Activated naive CD8-positive, alpha-beta T cell treated with anti-CD3 and anti-CD28 coated beads, Interleukin-2, amount 50 U/mL, for 16 hours (primary cell): ENCODE measurements around the gene WTAP.
"Not testable (repeated sequence)": the region's sequence is repeated elsewhere in the genome, so short reads cannot be mapped to it uniquely, and the experiment has no call there.

Experiments
- DNase-seq: peaks from one replicate; pipeline ENCODE4 v3.0.0-alpha.2; 2020; ENCODE audit warnings: low read depth, low spot score

WTAP gene

DNA sequence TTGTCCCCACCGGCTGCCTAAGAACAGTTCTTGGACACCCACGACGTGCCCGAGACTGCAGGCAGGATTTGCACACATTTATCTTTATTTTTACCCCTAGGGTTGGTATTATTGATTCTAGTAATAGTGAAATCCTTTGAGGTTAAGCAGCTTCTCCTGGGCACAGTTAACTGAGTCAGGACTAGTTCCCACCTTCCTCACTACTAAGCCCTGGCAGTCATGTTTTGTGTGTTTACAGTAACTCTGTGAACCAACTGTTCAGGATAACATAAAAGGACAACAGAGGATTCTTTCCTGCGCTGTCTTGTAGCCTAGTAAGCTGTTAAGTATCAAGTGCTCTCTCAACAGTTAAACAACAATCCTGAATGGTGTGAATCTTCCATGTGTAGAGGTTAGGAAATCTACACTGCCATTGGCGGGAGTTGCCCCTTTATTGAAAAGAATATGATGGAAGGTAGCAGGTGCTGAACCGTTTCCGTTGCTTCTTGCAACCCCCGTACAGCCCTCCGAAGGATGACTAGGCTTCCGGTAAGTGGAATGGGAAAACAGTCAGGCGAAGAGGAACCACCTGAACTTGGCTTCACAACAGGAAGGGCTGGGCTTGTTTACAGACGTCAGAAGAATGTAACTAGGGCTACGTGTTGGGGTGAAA lies 33.3 kb upstream of the WTAP start:
- no peak for DNase-seq

DNA sequence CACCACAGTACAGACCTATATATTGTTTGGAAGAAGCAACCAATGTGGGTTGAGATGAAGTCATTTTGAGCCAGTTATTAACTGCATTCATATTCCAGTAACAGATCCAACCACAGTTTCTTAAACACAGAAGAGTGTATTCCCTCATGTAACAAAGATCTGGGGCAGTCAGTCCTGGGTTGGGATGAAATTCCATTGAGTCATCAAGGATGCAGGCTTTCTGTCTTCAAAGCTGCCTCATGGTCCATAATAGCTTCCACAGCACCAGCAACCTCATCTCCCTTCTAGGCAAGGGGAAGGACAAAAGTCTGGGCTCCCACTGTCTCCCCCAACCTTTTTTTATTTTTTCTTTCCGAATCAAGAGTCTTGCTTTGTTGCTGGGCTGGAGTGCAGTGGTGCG lies 31.3 kb upstream of the WTAP start:
- DNase-seq, result no peak

DNA sequence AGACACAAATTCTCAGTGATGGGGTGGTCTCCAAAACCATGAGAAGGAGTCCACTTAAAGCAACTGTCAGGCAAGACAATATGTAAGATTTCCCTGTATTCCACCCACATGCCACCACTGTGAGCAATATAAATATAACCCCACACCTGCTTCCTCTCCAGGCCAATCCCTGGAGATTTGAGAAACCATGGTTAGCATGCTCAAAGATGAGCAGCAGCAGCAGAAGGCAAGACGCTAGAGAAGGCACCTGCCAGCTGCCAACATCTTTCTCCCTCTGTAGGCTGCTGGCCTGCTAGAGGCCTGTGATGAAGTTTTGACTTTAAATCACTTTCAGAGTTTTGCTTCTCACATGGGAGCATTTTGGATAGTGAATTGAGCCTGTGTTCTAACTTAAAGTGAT lies 26.3 kb upstream of the WTAP start:
- DNase-seq, result no peak

DNA sequence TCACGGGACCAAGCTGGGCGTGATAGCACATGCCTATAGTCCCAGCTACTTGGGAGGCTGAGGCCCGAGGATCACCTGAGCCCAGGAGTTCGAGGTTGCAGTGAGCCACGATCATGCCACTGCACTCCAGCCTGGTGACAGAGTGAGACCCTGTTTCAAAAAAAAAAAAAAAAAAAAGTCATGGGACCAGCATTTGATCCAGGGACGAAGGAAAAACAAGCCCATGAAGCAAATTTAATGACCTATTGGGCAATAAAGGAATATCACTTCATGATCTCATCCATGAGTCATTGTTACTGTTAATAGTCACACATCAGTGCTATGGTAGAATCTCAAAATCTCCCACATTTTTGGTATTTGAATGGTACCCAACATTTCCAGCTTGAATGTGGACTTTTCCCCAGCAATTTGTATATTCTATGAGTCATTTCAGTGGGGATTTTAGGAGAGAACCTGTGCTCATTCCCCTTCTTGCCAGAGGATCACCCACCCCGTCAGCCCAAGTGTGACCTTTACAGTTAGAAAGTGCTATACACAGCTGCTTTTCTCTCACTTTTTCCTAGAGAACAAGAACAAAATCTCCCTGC lies 25.8 kb upstream of the WTAP start:
- no peak for DNase-seq

DNA sequence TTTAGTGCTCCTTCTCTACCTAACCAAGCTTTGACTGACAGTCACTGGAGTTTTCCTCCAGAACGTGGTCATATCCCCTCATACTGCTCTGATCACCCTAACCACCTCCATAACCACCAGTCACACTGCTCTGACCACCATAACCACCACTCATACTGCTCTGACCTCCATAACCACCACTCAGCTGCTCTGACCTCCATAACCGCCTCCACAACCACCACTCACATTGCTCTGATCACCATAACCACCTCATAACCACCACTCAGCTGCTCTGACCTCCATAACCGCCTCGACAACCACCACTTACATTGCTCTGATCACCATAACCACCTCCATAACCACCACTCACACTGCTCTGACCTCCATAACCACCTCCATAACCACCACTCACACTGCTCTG lies 16.7 kb upstream of the WTAP start:
- DNase-seq, result not testable (repeated sequence)

DNA sequence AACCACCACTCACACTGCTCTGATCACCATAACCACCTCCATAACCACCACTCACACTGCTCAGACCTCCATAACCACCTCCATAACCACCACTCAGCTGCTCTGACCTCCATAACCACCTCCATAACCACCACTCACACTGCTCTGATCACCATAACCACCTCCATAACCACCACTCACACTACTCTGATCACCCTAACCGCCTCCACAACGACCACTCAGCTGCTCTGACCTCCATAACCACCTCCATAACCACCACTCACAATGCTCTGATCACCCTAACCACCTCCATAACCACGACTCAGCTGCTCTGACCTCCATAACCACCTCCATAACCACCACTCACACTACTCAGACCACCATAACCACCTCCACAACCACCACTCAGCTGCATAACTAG lies 14.9 kb upstream of the WTAP start:
- not testable (repeated sequence) for DNase-seq

DNA sequence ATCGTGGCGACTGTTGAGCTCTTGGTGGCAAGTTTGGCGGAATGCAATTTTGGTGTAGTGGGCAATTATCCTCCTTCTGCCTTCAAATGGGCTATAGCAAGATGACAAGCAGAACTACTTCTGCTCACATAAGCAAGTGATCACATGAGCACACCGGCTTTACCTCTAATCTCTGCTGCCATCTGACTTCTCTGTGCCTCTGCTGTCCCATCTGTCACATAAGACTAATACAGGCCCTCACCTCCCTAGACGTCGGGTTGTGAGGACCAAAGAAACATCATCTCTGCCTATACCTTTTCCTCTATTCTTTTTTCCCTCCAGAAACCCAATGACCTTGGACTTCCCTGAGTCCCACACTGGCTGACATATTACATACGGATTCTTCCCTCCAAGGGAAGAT lies 13.3 kb upstream of the WTAP start:
- DNase-seq, result no peak

DNA sequence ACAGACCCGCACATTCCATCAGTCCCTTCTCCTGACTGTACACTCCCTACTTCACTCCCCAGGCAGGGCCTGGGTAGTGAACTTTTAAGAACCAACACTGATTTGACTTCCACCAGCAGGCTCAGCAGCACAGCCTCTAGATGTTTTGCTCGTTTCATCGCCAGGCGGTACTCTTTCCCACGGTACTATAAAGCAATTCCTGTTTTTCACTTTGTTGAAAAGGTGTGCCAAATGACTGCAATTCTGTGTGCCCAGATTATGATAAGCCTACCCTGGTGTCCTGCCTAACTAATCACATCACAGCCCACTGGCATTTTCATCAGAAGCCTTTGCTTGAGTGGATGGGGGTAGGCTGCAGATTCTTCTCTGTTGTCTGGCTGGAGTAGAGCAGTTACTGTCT lies 12.9 kb upstream of the WTAP start:
- no peak for DNase-seq

DNA sequence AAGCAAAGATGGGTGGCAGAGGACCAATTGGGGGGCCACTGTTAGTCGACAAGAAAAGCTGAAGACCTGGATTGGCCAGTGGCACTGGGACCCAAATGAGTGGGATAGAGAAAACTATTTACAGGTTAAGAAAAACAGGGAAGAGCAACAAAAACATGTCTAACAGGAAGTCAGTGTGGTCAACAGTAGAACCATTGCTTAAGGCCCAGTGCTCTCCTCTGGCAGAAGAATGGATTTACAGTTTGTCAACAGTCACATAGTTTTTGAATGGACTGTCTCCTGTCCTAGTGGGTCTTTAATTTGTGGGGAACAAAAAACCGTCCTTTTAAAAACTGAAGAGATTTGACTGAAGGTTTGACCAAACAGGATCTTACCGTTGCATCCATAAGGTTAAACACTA lies 12.1 kb upstream of the WTAP start:
- no peak for DNase-seq

DNA sequence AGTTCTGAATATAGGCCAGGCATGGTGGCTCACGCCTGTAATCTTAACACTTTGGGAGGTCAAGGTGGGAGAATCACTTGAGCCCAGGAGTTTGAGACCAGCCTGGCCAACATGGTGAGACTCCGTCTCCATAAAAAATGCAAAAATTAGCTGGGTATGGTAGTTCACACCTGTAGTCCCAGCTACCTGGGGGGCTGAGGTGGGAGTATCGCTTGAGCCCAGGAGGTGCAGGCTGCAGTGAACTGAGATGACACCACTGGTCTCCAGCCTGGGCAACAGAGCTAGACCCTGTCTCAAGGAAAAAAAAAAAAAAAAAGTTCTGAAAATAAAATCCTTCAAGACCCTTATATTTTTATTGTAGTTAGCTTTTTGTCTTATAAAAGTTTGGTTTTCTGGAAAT lies 11.7 kb upstream of the WTAP start:
- DNase-seq, result no peak

DNA sequence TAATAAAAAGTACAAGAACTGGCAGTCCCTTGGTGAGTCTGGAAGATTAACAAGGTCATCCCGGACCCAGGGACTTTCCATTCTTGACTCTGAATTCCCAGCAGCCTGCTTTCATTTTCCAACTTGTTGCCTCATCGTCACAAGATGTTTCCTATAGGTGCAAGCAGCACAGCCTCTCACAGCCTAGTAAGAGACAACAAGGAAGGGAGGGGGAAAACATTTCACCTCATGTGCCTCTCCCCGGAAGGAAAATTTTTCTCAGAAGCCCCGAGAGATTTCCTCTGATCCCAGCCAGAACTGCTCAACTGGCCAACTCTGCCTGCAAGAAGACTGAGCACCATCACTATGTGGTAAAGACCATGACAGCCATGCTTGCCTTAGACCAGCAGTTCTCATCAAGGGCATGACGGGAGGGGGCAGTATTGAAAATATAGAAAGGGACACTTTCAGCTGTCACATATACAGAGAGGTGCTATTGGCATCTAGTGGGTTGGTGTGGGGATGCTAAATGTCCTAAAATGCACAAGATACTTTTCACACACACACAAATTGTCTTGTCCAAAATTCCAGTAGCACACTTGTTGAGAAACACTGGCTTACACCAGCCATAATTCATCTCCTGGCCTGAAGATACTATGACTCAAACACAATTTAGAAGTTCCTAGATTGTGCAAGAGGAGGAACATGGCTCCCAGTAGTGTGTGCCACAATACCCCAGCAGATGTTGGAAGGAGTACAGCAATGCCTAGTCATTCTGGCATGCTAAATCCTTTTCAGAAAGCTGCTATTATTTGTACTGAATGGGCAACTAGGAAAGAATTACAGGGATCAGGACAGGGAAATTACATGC lies 10.8 kb upstream of the WTAP start:
- DNase-seq, result no peak

DNA sequence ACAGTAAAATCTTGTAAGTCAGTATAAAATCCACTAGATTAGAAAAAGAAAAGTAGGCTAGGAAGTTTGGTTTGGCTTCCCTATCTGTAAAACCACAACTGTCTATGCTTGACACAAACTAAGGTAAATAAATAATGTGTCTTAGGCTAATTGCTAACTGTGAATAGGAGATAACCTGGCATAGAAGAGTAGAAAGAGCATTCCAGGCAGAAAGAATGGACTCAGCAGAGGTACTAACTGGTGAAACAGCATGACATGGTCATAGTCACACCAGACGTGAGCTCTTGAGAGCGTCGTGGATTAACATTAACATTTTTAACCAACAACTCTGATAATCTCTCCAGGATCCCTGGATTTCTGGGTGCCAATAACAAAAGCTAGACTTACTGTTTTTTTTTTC lies 8.7 kb upstream of the WTAP start:
- DNase-seq, result no peak

DNA sequence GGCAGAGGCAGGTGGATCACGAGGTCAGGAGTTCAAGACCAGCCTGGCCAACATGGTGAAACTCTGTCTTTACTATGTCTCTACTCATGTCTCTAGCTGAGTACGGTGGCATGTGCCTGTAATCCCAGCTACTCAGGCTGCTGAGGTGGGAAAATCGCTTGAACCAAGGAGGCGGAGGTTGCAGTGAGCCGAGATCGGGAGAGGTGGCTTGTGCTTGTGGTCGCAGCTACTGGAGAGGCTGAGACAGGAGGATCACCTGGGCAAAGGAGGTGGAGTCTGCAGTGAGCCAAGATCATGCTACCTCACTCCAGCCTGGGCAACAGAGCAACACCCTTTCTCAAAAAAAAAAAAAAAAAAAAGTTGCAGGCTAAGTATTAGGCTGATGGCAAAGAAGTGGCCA lies 8.0 kb upstream of the WTAP start:
- no peak for DNase-seq

DNA sequence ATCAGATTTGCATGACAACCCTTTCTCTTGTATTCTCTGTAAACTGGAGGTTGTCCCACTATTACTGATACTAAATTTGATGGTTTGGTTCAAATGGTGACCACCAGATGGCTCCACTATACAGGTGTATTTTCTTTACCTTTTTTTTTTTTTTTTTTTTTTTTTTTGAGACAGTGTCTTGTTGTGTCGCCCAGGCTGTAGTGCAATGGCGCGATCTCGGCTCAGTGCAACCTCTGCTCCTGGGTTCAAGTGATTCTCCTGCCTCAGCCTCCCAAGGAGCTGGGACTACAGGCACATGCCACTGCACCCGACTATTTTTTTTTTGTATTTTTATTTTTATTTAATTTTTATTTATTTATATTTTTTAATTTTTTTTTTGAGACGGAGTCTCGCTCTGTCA lies 6.6 kb upstream of the WTAP start:
- DNase-seq, result no peak

DNA sequence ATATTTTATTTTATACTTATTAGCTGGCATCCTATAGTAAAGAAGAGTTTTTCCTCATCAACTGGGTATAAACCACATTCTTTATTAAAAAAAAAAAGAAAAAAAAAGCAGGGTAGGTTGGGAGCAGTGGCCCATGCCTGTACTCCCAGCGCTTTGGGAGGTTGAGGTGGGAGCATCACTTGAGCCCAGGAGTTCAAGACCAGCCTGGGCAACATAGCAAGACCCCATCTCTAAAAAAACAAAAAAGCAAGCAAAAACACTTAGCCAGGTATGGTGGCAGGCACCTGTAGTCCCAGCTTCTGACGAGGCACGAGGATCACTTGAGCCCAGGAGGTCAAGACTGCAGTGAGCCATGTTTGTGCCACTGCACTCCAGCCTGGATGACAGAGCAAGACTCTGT lies 5.3 kb upstream of the WTAP start:
- DNase-seq, result not testable (repeated sequence)

DNA sequence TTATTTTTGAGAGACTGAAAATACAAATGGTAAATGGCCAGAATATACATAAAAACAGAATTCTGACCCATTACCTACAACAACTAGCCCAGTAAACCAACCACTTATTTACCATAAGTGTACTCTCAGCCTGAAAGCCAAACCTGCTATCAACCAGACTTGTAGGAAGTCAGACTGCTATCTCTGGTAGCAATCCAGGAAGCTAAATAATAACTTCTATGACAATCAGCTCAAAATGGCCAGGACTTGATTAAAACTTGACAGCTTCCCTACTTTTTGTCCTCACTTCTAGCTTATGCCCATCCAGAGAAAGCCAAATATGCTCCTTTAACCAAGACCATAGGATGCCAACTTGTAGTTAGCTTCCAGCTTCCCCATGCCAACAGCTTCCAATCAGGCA lies 4.7 kb upstream of the WTAP start:
- no peak for DNase-seq

DNA sequence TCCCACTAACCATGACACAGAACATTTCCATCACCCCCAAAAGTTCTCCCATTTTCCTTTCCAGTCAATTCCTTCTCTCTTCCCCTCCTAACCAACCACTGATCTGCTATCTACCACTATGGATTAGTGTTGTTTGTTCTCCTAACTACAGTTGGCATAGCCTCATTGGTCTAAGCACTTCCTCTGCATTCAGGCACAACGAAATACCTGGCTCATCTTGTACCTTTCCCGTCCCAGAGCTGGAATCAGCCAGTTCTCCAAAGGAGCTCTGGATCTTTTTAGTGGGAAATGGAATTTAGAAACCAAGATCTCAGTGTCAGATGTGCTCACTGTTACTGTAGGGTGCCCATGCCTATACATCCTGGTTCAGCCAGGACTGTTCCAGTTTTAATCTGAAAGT lies 4.0 kb upstream of the WTAP start:
- DNase-seq, result no peak

DNA sequence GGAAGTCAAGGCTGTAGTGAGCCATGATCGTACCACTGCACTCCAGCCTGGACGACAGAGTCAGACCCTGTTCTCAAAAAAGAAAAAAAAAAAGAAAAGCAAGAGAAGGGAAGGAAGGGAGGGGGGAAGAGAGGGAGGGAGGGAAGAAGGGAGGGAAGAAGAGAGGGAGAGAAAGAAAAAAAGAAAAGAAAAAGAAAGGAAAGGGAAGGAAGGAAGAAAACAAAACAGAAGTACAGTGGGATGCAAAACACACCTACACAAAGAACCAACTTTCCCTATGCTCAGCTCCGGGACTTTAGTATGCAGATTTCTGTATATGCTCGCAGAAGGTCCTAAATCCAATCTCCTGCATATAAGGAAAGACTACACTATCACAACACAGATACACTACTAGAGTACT lies 2.5 kb upstream of the WTAP start:
- DNase-seq, result no peak

DNA sequence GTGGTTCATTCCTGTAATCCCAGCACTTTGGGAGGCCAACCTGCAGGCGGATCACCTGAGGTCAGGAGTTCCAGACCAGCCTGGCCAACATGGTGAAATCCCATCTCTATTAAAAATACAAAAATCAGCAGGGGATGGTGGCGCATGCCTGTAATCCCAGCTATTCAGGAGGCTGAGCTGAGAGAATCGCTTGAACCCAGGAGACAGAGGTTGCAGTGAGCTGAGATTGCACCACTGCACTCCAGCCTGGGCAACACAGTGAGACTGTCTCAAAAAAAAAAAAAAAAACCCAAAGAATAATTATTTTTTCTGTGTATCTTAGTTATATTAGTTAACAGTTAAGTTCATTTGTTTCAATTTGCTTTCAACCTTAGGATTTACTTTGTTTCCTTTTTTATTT lies 2.1 kb upstream of the WTAP start:
- not testable (repeated sequence) for DNase-seq

DNA sequence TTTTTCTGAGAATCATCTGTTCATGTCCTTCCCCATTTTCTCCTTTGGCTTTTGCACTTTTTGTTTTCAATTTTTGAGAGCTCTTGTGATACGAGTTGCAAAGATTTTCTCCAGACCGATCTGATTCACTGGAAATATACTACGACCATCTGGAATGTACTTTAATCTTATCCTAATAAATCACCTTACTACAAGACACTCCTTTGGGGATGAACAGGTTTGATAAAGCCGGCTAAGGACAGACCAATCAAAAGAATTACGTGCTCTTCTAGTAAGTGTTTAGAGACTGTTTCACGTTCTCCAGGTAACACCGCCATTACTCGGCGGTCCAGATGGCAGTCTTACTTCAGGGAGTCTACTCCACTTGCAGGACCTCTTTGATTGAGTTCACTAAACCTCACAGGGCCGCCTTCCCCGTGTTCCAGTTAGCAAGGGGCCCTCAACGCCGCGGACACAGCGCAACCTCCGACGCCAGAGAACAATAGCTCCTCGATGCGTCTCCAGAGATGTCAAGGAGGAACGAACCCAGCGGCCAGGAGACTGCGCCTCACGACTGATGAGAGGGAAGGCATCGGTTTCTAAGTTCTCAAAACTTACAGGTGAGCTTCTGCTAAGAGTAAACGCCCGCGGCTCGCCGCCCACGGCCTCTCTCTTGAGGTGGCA lies 920 bp upstream of the WTAP start:
- DNase-seq, result no peak

DNA sequence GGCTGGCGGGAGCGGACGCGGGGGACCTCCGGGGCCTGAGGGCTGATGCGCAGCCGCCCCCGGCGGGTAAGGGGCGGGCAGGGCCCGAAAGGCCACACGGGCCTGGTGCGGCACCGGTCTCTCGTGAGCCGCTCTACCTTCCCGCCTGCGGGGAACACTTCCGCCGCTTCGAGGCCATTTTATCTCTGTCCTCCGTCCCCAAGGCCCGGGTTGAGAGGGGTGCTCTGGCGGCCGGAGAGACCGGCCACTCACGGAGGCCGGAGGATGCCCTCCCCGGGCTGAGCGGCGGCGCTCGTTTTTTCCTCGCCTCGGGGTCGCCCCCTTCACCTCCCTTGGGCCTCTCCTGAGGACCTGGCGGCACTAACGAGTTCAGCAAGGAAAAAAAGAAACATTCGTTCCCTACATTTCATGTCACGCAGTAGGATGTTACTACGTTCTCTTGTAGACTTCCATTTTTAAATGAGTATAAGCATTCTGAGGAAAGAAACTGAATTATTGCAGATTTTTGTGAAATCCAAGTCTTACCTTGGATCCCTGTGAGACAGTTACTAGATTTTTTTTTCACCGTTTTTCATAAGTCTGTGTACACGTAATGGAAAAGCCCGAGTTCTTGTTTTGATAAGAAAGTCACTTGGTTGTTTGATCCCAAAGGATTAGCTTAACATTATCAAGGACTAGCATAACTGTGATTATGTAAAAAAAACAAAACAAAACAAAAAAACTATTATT lies 575 bp downstream of the WTAP start:
- DNase-seq, result no peak

DNA sequence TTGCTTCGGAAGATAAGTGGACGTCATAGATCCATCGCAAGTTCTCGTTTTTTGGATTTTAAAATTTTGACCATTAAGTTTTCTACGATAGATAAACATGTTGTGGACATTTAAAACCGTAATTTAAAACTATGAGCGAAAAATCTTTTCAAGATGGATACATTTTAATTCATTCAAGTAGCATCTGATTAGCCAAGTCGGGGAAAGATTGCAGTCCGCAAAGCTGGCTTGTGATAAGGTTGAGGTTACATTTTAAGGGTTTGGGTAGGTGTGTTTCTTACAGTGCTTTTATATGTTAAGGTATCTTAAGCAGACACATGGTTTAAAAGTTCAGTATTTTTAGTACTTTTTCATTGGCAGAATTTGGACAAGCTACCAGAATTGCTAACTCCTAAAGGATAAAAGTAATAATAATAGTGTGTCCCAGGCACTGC lies 1.2 kb downstream of the WTAP start:
- no peak for DNase-seq
